ENCODE data around the gene GRK6.

The GRK6 gene

GRCh38 chr5:177425196-177425800 lies 1.2 kb upstream of the GRK6 start:
- no peak for DNase-seq

- peak; percentile 92 to 100 (median 99) for DNase-seq
Measured at GRCh38 chr5:177425801-177426565, 493 bp upstream of the GRK6 start.

GRCh38 chr5:177427211-177427822 lies 841 bp downstream of the GRK6 start:
- DNase-seq = no peak

- DNase-seq = no peak
Measured at GRCh38 chr5:177427919-177428573, 1.6 kb downstream of the GRK6 start.

- DNase-seq = no peak
Measured at GRCh38 chr5:177428574-177429217, 2.2 kb downstream of the GRK6 start.

- DNase-seq = peak in 12 of 56 donors; percentile 14 to 62 (median 24)
Measured at GRCh38 chr5:177429248-177430040, 3.0 kb downstream of the GRK6 start.

- DNase-seq = no peak
Measured at GRCh38 chr5:177430140-177430951, 3.9 kb downstream of the GRK6 start.

GRCh38 chr5:177430972-177431316 lies 4.5 kb downstream of the GRK6 start:
- DNase-seq = no peak

- peak in 7 of 56 donors; percentile 17 to 40 (median 34) for DNase-seq
Measured at GRCh38 chr5:177431317-177432142, 5.1 kb downstream of the GRK6 start.

GRCh38 chr5:177432143-177432838 lies 5.8 kb downstream of the GRK6 start:
- DNase-seq = peak in 34 of 56 donors; percentile 15 to 72 (median 39)

- no peak for DNase-seq
Measured at GRCh38 chr5:177432839-177433657, 6.6 kb downstream of the GRK6 start.

- no peak for DNase-seq
Measured at GRCh38 chr5:177433658-177434217, 7.3 kb downstream of the GRK6 start.

- DNase-seq = no peak
Measured at GRCh38 chr5:177434437-177434836, 8.0 kb downstream of the GRK6 start.

GRCh38 chr5:177434942-177435738 lies 8.7 kb downstream of the GRK6 start:
- no peak for DNase-seq

- no peak for DNase-seq
Measured at GRCh38 chr5:177435847-177436536, 9.5 kb downstream of the GRK6 start.

GRCh38 chr5:177437623-177438022 lies 11.1 kb downstream of the GRK6 start:
- DNase-seq = no peak
